Neural crest cell (in vitro differentiated cells): ENCODE measurements around the gene CD82. TPM values are rescaled to one million over a fixed set of nuclear protein-coding genes. Genes with fewer than 3 reads are reported as not detected.

Experiments used
- DNase-seq: peaks from one replicate; pipeline ENCODE4 v3.0.0; 2021; ENCODE audit warnings: low read depth, mixed read lengths, low spot score
- H3K27ac Mint-ChIP-seq: one replicate; pipeline ENCODE4 v1.8.0; 2021; ENCODE audit warnings: mild to moderate bottlenecking, mixed read lengths; ENCODE audit not compliant: unreplicated experiment
- H3K27me3 Mint-ChIP-seq: 2 replicates; pipeline ENCODE4 v1.8.0; 2021; ENCODE audit warnings: low read depth, mild to moderate bottlenecking, mixed read lengths
- H3K36me3 Mint-ChIP-seq: 2 replicates; pipeline ENCODE4 v1.8.0; 2021; ENCODE audit warnings: low read depth, mild to moderate bottlenecking, mixed read lengths
- H3K4me1 Mint-ChIP-seq: 2 replicates; pipeline ENCODE4 v1.8.0; 2021; ENCODE audit warnings: mixed read lengths
- H3K4me3 Mint-ChIP-seq: one replicate; pipeline ENCODE4 v1.8.0; 2021; ENCODE audit warnings: mild to moderate bottlenecking, mixed read lengths
- H3K9me3 Mint-ChIP-seq: 2 replicates; pipeline ENCODE4 v1.8.0; 2021; ENCODE audit warnings: mixed read lengths
- total RNA-seq: library from RNA; stranded (reverse); gene quantifications from 2 replicates; pipeline ENCODE4 v1.2.1, GENCODE V29; 2021
- TF ChIP-seq, protein P1 (sequence below): fragments of 200-600 bp; sonication (generic); conservative IDR thresholded peaks from 2 replicates; pipeline ENCODE4 v1.5.0; 2021; ENCODE audit warnings: antibody characterized with exemption, mild to moderate bottlenecking

The CD82 gene
- total RNA-seq, 1 donor from 2014 or later, result 14.1 TPM

- no peaks in the 10 kb centered on the region for H3K9me3 Mint-ChIP-seq
- peak; percentile 36 for DNase-seq
- H3K36me3 Mint-ChIP-seq, result no peaks in the 10 kb centered on the region
- peak overlapping the region; percentile 54 for H3K4me3 Mint-ChIP-seq
- no peak overlapping the region for H3K27ac Mint-ChIP-seq
- peaks cover 46% of the 10 kb centered on the region for H3K4me1 Mint-ChIP-seq
- H3K27me3 Mint-ChIP-seq, result no peaks in the 10 kb centered on the region
- TF ChIP-seq, protein P1, sequence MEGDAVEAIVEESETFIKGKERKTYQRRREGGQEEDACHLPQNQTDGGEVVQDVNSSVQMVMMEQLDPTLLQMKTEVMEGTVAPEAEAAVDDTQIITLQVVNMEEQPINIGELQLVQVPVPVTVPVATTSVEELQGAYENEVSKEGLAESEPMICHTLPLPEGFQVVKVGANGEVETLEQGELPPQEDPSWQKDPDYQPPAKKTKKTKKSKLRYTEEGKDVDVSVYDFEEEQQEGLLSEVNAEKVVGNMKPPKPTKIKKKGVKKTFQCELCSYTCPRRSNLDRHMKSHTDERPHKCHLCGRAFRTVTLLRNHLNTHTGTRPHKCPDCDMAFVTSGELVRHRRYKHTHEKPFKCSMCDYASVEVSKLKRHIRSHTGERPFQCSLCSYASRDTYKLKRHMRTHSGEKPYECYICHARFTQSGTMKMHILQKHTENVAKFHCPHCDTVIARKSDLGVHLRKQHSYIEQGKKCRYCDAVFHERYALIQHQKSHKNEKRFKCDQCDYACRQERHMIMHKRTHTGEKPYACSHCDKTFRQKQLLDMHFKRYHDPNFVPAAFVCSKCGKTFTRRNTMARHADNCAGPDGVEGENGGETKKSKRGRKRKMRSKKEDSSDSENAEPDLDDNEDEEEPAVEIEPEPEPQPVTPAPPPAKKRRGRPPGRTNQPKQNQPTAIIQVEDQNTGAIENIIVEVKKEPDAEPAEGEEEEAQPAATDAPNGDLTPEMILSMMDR, result no peak
Measured at GRCh38 chr11:44600261-44600660, 34.8 kb downstream of the CD82 start.

DNA sequence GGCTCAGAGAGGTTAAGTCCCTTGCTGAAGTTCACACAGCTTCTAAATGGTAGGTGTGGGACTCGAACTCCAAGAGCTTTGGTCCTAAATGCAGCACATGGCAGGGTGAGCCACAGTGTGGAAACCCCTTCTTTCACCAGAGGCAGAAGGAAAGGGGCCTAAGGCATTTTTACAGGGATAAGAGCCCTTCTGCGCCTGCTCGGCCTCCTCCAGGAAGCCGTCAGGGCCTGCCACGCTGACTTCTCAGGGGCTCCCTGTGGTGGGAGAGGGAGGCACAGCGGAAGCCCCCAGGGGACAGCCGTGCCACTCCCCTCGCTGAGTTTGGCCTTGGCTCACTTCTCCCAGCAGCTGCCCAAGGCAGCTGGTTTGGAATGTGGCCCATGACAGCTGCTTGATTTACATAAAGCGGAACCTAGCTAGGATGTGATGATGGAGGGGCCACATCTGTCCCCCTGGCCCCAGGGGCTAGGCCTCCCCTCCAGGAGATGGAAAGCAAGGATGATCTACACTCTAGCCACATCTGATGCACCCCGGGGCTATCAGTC is 35.4 kb downstream of the CD82 start:
- Mint-ChIP-seq H3K27ac (no peak overlapping the region), H3K27me3 (no peaks in the 10 kb centered on the region), H3K4me1 (peaks cover 43% of the 10 kb centered on the region), H3K9me3 (no peaks in the 10 kb centered on the region), H3K36me3 (no peaks in the 10 kb centered on the region), H3K4me3 (no peak overlapping the region)
- DNase-seq, result peak; percentile 25
- TF ChIP-seq, protein P1, result no peak

DNA sequence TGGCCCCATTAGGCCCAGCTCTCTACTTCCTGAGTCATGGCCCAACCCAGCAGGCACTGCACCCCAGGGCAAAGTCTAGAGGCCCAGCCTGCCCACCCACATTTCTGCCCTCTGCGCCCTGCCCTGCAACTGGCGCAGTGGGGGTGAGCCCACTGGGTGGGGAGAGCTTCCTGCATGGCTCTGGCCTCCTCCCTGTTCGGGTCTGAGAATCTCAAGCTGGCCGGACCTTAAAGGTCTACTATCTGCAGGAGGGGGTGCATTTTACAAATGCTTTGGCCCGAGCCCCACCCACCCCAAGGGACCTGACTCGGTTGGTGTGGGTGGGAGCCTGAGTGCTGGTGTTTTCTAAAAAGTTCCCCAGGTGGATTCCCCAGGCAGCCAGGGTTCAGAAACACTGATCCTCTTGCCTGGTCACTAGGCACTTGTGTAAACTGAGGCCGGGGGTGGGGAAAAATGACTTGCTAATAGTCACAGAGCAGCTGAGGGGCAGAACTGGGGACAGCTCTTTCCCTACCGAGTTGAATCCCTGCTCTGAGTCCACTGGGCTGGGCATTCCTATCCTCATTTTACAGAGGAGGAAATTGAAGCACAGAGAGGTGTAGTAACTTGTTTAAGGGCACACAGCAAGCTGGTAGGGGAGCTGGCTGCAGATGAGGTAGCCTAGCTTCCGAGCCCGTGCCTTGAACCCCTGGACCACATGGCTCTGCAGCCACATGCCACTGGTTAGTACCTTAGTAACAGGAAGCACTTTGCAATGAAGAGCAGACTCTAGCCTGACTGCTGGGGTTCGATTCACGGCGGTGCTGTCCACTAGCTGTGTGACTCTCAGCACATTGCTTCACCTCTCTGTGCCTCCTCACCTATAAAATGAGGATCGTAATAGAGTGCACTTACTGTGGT is 36.3 kb downstream of the CD82 start:
- H3K9me3 Mint-ChIP-seq, result no peaks in the 10 kb centered on the region

DNA sequence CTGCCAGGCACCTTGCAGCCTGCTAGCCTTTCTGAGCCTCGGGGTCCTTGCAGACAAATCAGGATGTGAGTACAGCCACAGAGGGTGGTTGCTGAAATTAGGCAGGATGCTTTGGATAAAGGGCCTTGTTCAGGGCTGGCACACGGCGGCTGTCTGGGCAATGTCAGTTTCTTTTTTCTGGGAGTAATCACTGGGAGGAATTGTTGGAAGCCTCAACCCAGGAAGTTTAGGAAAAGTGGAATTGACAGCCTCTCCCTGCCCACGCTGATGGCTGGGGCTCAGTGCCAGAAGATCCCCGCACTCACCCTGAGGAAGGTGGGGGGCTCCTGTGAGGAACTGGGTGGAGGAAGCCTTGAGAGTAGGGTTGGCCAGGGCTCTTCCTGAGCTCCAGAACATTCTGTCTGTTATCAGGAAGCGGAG is 37.4 kb downstream of the CD82 start:
- Mint-ChIP-seq H3K27ac (no peak overlapping the region), H3K27me3 (no peaks in the 10 kb centered on the region), H3K36me3 (no peaks in the 10 kb centered on the region), H3K9me3 (no peaks in the 10 kb centered on the region), H3K4me3 (no peak overlapping the region), H3K4me1 (peaks cover 37% of the 10 kb centered on the region)
- DNase-seq, result no peak
- TF ChIP-seq, protein P1, result no peak

More for the DNA sequence above, 36.3 kb downstream of the CD82 start:
- Mint-ChIP-seq H3K4me3 (no peak overlapping the region), H3K36me3 (no peaks in the 10 kb centered on the region), H3K4me1 (peaks cover 37% of the 10 kb centered on the region), H3K27me3 (no peaks in the 10 kb centered on the region), H3K27ac (no peak overlapping the region)
- TF ChIP-seq, protein P1, result no peak
- no peak for DNase-seq

DNA sequence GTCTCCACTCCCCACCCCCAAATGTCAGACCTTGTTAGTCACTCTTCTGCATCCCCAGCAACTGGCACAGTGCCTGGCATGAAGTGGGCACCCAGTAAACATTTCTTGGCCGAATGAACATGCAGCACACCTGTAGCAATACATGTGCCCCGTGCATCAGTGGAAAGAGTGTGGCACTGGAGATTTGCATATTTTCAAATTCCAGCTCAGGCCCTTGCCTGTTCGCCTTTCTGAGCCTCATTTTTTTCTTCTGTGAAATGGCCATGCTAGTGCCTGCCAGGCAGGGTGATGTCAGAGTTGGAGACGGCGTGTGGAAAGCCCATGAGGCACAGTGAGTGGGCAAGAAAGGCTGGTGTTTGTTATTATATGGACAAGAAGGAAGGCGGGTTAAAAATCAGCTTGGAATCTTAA is 38.7 kb downstream of the CD82 start:
- Mint-ChIP-seq H3K9me3 (no peaks in the 10 kb centered on the region), H3K36me3 (no peaks in the 10 kb centered on the region), H3K4me1 (peaks cover 45% of the 10 kb centered on the region), H3K27me3 (no peaks in the 10 kb centered on the region), H3K4me3 (no peak overlapping the region), H3K27ac (peak overlapping the region; percentile 20)
- TF ChIP-seq, protein P1, result no peak
- DNase-seq, result no peak
